Upper lobe of left lung (tissue), 4 donors: ENCODE data around the gene ADAMTS1.

Experiments used
- CTCF ChIP-seq, 6 experiments: fragments of 450-650 bp in 4 of 6; fragments of 200-600 bp in 2 of 6; sonication (generic) in 2 of 6; IDR thresholded peaks; one replicate each; pipeline ENCODE4 v1.5.1; 2016 to 2019; ENCODE audit warnings: antibody characterized with exemption in 6 of 6
- EP300 ChIP-seq, 4 donors: sonication (generic); formaldehyde crosslinking; IDR thresholded peaks; one replicate each; pipeline ENCODE4 v1.5.1; 2017; ENCODE audit warnings: antibody characterized with exemption in 4 of 4, control low read depth in 2 of 4
- POLR2A ChIP-seq, 4 donors: fragments of 450-650 bp; IDR thresholded peaks; one replicate each; pipeline ENCODE4 v1.5.1; 2016 to 2017; ENCODE audit warnings: antibody characterized with exemption in 4 of 4, mild to moderate bottlenecking in 2 of 4
- POLR2AphosphoS5 ChIP-seq, 2 donors: sonication (generic); formaldehyde crosslinking; IDR thresholded peaks; one replicate each; pipeline ENCODE4 v1.5.1; 2017; ENCODE audit warnings: antibody characterized with exemption in 2 of 2

DNA sequence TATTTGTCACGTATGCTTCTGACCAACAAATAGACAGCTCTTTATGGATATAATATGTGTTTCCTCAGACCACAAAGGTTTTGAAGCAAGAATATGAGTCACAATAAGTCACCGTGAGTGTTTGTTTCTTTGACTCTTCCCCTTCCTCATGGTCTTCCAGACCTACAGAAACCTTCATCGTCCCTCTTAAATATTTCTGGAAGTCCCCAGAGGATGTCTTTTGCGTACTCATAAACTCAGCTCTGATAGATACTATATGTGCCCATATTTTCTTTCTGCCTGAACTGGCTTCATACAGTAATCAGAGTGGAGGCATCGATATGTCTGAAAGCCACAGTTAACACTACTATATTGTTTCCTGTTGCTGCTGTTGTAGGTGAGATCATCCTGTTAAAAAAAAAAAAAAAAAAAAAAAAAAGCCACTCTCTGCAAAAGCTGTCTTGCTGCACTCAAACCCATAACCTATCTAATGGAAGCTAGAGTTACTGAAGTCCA is 38.4 kb downstream of the ADAMTS1 start:
- TF ChIP-seq CTCF (IDR thresholded peaks at IDR 0.05) (no peak), POLR2A (IDR thresholded peaks at IDR 0.05) (no peak), POLR2AphosphoS5 (IDR thresholded peaks at IDR 0.05) (no peak), EP300 (IDR thresholded peaks at IDR 0.05) (no peak)
